HTR-8/SVneo (cell line): Measurements from ENCODE around the gene IFT81.
"Not testable (repeated sequence)": the region's sequence is repeated elsewhere in the genome, so short reads cannot be mapped to it uniquely, and the experiment has no call there.

ENCODE experiments used
- DNase-seq: peaks from one replicate; pipeline ENCODE4 v3.0.0; 2011; ENCODE audit warnings: low spot score, mixed read lengths; ENCODE audit not compliant: insufficient read length
- FAIRE-seq: peaks from 2 replicates; lab custom pipeline; 2011; peaks lifted over from hg19 to GRCh38; lab: Jason Lieb, UNC

Gene IFT81

DNA sequence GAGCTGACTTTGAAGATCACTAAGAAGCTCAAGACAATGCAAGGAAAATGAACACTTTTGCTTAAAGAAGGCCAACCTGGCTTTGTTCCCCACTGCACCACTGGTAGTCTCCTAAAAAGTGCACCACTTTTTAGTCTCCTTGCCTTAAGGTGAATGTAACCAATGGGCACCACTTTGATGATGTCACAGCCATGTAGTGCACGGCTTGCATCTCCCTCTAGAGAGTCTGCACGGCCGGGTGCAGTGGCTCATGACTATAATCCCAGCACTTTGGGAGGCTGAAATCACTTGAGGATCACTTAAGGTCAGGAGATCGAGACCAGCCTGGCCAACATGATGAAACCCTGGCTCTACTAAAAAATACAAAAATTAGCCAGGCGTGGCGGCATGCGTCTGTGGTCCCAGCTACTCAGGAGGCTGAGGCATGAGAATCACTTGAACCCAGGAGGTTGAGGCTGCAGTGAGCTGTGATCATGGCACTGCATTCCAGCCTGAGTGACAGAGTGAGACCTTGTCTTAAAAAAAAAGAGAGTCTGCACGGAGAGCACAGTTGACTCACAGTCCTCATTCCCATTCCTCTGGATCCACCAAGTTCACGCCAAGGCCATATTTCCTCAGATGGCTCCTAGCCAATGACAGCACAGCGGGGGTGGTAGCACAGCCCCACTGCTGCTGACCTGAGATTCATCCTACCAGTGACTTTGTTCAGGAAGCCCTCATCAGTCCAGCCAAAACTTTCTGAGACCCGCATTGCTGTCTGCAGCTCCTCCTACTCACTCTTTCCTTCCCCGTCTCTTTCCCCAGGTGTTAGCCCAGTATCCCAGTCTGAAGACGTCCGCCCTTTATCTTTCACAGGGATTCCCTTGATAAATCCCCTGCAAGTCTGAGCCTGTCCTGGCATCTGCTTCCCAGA, 16.5 kb upstream of the IFT81 start:
- DNase-seq (peak; percentile 49), FAIRE-seq (peak; percentile 13)

- FAIRE-seq (no peak), DNase-seq (no peak)
These were observed 15.7 kb upstream of the IFT81 start for GRCh38 chr12:110108309-110109036.

DNA sequence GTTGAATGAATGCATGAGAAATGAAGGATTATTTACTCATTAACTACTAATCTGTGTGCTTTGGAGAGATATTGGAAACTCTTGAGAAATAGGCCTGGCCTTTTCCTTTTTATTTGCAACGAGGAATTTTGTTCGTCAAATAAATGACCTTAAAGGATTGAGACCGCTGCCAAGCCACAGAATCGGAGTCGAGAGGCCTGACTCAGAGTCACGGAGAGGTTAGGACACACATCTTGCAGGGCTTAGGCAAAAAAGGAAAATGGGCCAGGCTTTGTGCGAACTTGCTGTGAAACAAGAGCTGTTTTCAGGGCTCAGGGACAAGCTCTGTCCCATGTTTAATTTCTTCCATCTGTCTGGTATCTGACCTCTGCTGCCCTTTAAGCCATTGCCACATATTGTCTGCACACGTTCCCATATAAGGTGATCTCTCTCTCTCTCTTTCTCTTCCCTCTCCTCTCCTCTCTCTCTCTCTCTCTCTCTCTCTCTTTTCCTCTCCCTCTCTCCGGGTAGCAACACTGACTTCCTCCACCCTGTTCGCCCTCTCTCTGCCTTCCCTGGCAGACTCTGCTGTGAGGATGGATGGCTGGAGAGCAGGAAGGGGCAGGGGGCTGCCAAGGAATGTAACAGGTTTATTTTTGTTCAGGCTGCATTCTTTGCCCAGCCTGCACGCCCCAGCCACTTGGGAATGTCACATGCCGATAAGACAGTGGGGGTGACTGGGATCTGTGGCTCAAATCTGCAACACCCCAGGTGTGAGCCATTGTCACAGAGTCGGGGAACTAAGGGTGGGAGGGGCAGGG, 14.9 kb upstream of the IFT81 start:
- DNase-seq = peak; percentile 48
- FAIRE-seq = no peak

DNA sequence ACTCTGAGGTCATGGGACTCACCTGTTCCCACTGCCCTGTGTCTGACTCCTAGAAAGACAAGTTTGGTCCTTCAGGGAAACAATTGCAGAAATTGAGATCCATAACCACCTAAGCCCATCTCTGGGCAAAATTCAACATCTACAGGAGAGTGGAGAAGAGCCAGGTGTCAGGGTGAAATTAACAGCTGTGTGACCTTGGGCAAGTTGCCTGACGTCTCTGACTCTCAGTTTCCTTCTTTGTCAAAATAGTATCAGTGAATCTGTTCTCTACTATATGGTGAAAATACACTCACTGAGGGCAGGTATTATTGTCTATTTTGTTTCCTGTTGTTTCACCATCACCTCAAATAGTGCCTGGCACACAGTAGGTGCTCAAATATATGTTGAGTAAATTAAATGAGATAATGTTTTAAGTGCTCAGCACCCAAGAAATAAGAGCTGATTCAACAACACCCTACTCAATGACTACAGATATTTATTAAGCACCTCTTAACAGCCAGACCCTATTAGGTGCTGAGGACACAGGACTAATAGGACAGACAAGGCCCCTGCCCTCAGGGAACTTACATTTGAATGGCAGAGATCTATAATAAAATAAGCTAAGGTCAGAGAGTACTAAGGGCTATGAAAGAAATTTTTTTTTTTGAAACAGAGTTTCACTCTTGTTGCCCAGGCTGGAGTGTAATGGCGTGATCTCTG, 14.2 kb upstream of the IFT81 start:
- DNase-seq (no peak), FAIRE-seq (no peak)

- no peak for FAIRE-seq
These were observed 12.5 kb upstream of the IFT81 start for GRCh38 chr12:110111476-110112334.

DNA sequence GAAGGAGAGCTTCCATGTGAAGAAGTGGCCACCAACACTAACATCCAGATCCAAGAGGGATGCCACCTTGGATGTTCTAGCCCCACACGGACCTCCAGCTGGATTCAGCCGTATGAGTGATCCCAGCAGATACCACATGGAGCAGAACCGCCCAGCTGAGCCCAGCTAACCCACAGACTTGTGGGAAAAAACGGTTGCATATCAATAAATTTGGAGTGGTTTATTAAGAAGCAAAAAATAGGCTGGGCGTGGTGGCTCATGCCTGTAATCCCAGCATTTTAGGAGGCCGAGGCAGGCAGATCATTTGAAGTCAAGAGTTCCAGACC, 11.9 kb upstream of the IFT81 start:
- FAIRE-seq = no peak

More at GRCh38 chr12:110111476-110112334, 12.5 kb upstream of the IFT81 start:
- DNase-seq = no peak

DNA sequence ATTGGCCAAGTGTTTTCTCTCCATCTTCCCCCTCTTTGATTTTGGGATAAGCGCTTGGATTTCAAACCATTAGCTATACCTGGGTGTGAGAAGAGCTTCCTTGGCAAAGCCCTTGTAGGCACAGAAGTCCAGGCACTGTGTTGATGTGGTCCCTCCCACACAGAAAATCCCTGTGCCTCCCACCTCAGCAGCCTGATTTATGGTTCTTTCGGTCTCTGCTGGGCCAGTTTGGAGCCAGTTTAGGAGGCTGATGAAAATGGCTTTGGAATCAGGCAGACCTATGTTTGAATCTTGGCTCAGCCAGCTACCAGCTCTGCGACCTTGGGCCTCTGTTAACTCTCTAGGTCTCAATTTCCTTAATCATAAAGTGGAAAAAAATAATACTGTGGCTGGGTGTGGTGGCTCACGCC, 9.6 kb upstream of the IFT81 start:
- DNase-seq (no peak), FAIRE-seq (no peak)

More for the DNA sequence above, 11.9 kb upstream of the IFT81 start:
- DNase-seq = no peak

- DNase-seq (no peak), FAIRE-seq (no peak)
These were observed 8.5 kb upstream of the IFT81 start for GRCh38 chr12:110115675-110116074.

DNA sequence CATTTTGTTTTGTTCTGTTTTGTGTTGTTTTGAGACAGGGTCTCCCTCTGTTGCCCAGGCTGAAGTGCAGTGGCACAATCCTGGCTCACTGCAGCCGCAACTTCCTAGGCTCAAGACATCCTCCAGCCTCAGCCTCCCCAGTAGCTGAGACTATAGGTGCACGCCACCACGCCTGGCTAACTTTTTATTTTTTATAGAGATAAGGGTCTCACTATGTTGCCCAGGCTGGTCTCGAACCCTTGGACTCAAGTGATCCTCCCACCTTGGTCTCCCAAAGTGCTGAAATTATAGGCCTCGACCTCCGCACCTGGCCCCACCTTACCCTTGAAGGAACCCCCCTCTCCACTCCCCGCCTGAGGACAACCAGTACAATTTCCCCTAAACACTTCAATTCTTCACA, 7.5 kb upstream of the IFT81 start:
- DNase-seq (no peak), FAIRE-seq (no peak)

GRCh38 chr12:110117210-110117609, 6.9 kb upstream of the IFT81 start:
- FAIRE-seq, DNase-seq: not testable (repeated sequence)

DNA sequence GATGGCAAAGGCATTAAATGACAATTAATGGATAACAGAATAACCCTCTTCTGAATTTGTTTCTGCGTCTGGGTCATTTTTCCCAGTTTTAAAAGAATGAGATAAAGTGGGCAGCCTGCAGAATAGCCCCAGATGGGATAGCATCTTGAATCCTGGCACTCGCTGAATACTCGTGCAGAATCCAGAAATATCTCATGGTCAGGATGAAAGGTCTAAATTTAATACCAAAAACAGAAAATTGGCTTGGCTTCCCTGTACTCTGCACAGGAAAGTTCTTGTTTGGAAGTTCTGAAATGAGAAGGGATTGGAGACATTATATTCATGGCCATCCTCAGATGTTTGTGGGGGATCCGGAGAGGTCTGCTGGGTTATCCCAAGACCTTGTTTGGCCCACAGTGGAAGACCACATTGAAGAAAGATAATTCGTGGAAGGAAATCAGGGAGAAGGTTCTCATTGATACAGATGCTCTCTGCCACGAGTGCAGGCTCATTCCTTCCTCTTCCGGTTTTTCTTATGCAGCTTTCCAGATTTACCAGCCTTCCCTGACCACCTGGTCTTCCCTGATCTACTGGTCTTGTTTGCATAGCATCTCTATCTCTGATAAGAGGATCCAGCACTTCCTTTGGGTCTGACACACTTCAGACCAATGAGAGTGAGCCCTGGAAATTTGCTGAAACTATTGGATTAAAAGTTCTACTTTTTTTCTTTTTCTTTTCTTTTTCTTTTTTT, 6.0 kb upstream of the IFT81 start:
- FAIRE-seq = no peak
- no peak for DNase-seq

- FAIRE-seq = no peak
- DNase-seq = no peak
These were observed 1.2 kb upstream of the IFT81 start for GRCh38 chr12:110122929-110123328.

DNA sequence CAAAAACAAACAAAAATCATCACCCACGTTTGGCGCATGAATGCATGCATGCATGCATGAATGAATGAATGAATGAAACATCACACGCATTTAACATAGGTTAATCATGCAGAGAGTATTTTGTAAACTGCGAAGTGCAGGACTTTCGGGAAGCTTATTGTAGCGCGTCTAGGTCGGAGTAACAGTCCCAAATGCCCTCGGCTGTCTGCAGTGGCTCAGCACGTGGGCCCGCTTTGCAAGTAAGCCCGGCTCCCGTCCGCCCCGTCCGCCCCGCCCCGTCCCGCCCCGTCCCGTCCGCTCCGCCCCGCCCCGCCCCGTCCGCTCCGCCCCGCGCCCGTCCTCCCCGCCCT, 263 bp upstream of the IFT81 start:
- DNase-seq (no peak), FAIRE-seq (no peak)

- no peak for DNase-seq
- no peak for FAIRE-seq
These were observed 2.4 kb downstream of the IFT81 start for GRCh38 chr12:110126557-110126956.

DNA sequence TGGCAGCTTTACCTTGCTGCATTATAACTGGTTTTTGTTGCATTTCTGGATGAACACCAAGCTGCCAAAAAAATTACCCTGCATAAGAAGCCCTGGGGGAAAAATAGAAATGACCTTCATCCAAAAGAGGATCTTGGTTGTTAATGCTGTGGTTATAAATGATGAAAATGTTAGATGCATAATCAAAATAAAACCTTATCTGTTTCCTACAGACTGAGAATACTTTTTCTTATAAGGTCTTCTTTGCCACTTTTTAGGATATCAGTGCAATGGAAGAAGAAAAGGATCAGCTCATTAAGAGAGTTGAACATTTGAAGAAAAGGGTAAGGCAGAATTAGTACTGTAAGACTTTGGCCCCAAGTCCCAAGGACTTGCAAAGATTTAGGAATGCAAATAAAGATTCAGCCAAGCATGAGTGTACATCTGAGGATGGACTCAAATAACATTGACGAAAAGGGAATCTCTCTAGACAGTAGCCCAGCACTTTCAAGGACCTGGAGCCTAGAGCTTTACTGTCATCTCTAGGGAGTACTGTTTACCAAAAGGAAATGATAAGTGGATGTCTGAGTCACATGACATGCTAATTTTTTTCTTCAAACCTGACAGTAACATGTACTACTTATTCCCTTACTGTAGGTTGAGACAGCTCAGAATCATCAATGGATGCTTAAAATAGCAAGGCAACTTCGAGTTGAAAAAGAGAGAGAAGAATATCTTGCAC, 10.7 kb downstream of the IFT81 start:
- DNase-seq (no peak), FAIRE-seq (no peak)

- FAIRE-seq (no peak), DNase-seq (no peak)
These were observed 11.6 kb downstream of the IFT81 start for GRCh38 chr12:110135806-110136205.

DNA sequence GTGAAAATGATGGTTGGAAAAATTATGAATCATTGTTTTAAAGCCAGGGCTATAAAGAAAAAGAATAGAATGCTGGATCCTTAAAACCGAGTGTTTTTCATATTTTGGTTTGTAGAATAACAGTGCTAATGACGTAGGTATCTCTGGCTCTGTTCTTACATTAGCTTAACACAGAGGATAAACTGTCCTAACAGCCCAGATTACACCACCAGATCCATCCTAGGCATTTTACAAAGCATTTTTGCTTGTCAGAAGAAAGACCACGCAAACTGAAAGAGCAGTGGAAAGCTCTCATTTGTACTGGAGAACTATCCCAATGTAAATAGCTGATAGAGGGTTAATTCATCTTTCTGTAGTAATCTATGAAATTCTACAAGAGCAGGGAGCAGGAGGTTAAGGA, 13.6 kb downstream of the IFT81 start:
- DNase-seq (no peak), FAIRE-seq (no peak)

DNA sequence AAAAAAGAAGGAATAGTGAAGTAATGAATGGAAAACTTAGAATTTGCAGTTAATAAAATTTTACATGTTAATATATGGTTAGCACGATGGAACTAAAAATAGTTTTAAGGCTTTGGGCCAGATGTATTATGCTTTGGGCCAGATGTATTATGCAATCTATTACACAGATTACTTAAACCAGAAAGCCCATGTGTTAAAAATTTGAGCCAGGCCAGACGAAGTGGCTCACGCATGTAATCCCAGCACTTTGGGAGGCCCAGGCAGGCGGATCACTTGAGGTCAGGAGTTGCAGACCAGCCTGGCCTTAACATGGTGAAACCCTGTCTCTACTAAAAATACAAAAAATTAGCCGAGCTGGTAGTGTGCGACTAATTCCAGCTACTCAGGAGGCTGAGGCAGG, 17.2 kb downstream of the IFT81 start:
- DNase-seq (no peak), FAIRE-seq (no peak)
